Hepatocyte (in vitro differentiated cells): ENCODE data around the gene DAB1. TPM values are rescaled to one million over a fixed set of nuclear protein-coding genes. Genes with fewer than 3 reads are reported as not detected.

Experiments
- DNase-seq: peaks from one replicate; pipeline ENCODE4 v3.0.0-alpha.2; 2016; ENCODE audit warnings: low spot score
- H2AFZ ChIP-seq: fragments of 200-600 bp; sonication (generic); 2 replicates; pipeline ENCODE4 v1.6.0; 2016; ENCODE audit warnings: antibody characterized with exemption, mild to moderate bottlenecking
- H3K27ac ChIP-seq: fragments of 200-600 bp; sonication (generic); 2 replicates; pipeline ENCODE4 v1.5.1; 2016; ENCODE audit warnings: mild to moderate bottlenecking
- H3K27me3 ChIP-seq: fragments of 200-600 bp; sonication (generic); 2 replicates; pipeline ENCODE4 v1.6.1; 2016
- H3K36me3 ChIP-seq: fragments of 200-600 bp; sonication (generic); replicated peaks from 2 replicates; pipeline ENCODE4 v1.5.1; 2016; ENCODE audit warnings: low read depth; ENCODE audit not compliant: insufficient read depth
- H3K4me1 ChIP-seq: fragments of 200-600 bp; sonication (generic); 2 replicates; pipeline ENCODE4 v1.5.1; 2016; ENCODE audit warnings: mild to moderate bottlenecking, moderate library complexity; ENCODE audit not compliant: insufficient read depth
- H3K4me2 ChIP-seq: fragments of 200-600 bp; sonication (generic); 2 replicates; pipeline ENCODE4 v1.6.0; 2016
- H3K4me3 ChIP-seq: fragments of 200-600 bp; sonication (generic); 2 replicates; pipeline ENCODE4 v1.5.1; 2016; ENCODE audit warnings: mild to moderate bottlenecking
- H3K79me2 ChIP-seq: fragments of 200-600 bp; sonication (generic); 2 replicates; pipeline ENCODE4 v1.6.0; 2017; ENCODE audit warnings: mild to moderate bottlenecking
- H3K9me2 ChIP-seq: fragments of 200-600 bp; sonication (generic); replicated peaks from 2 replicates; pipeline ENCODE4 v1.6.0; 2017; ENCODE audit warnings: mild to moderate bottlenecking; ENCODE audit not compliant: insufficient read depth
- H3K9me3 ChIP-seq: fragments of 200-600 bp; sonication (generic); 2 replicates; pipeline ENCODE4 v1.5.1; 2016; ENCODE audit warnings: low read depth, mild to moderate bottlenecking
- H4K20me1 ChIP-seq: fragments of 200-600 bp; sonication (generic); 2 replicates; pipeline ENCODE4 v1.6.0; 2016; ENCODE audit warnings: mild to moderate bottlenecking; ENCODE audit not compliant: insufficient read depth, poor library complexity, severe bottlenecking
- CTCF ChIP-seq: fragments of 200-600 bp; sonication (generic); IDR thresholded peaks from 2 replicates; pipeline ENCODE4 v1.5.1; 2016; ENCODE audit warnings: antibody characterized with exemption, mild to moderate bottlenecking; ENCODE audit not compliant: poor library complexity
- EZH2 ChIP-seq: fragments of 200-600 bp; sonication (generic); IDR thresholded peaks from 2 replicates; pipeline ENCODE4 v1.6.1; 2016; ENCODE audit warnings: antibody characterized with exemption, mild to moderate bottlenecking, borderline replicate concordance
- EZH2phosphoT487 ChIP-seq: fragments of 200-600 bp; sonication (generic); IDR thresholded peaks from one replicate; pipeline ENCODE4 v1.6.1; 2018; ENCODE audit warnings: antibody characterized with exemption, mild to moderate bottlenecking, low read depth, moderate library complexity; ENCODE audit not compliant: unreplicated experiment, severe bottlenecking
- WGBS: methylation state at CpG from one replicate; pipeline ENCODE4 v1.1.6; 2016; ENCODE audit warnings: low lambda C conversion rate; ENCODE audit errors: missing lambda C conversion rate; 5-methylcytosine and 5-hydroxymethylcytosine counted together
- polyA plus RNA-seq: library from polyadenylated mRNA; unstranded; fragments of >200 nt; fragmentation: Nextera tagmentation; extraction: Ambion mirVana; gene quantifications from 2 replicates; pipeline ENCODE4 v1.2.1, GENCODE V29; 2016
- total RNA-seq: library from RNA; depleted of rRNA; stranded (reverse); fragments of >200 nt; gene quantifications from 2 replicates; pipeline ENCODE4 v1.2.3, GENCODE V29; 2014

The DAB1 gene
- total and polyA plus RNA-seq, 2 experiments from 2014 or later = 19.5 to 37.6 TPM

GRCh38 chr1:56958526-56958925 lies 465.3 kb downstream of the DAB1 start:
- TF ChIP-seq EZH2phosphoT487 (no peak), CTCF (no peak), EZH2 (no peak)
- Histone ChIP-seq H2AFZ (no peak overlapping the region), H4K20me1 (no peaks in the 10 kb centered on the region), H3K79me2 (no peaks in the 10 kb centered on the region), H3K36me3 (no peaks in the 10 kb centered on the region), H3K4me3 (no peak overlapping the region), H3K4me2 (peak overlapping the region; percentile 26), H3K9me3 (no peaks in the 10 kb centered on the region), H3K27me3 (no peaks in the 10 kb centered on the region), H3K4me1 (peaks cover 24% of the 10 kb centered on the region), H3K9me2 (no peaks in the 10 kb centered on the region), H3K27ac (peak overlapping the region; percentile 48)
- WGBS = 11% methylated on average over 2 of the region's 2 CpGs
- peak; percentile 63 for DNase-seq

GRCh38 chr1:56957931-56958330 lies 465.9 kb downstream of the DAB1 start:
- Histone ChIP-seq H2AFZ (no peak overlapping the region), H3K4me1 (peaks cover 24% of the 10 kb centered on the region), H3K27me3 (no peaks in the 10 kb centered on the region), H3K4me3 (no peak overlapping the region), H3K36me3 (no peaks in the 10 kb centered on the region), H3K4me2 (peak overlapping the region; percentile 26), H3K79me2 (no peaks in the 10 kb centered on the region), H3K9me2 (no peaks in the 10 kb centered on the region), H4K20me1 (no peaks in the 10 kb centered on the region), H3K27ac (no peak overlapping the region), H3K9me3 (no peaks in the 10 kb centered on the region)
- DNase-seq = no peak
- 9% methylated on average over 3 of the region's 3 CpGs for WGBS
- TF ChIP-seq CTCF (no peak), EZH2 (no peak), EZH2phosphoT487 (no peak)

- peaks cover 24% of the 10 kb centered on the region for H3K4me1 ChIP-seq
- no peaks in the 10 kb centered on the region for H3K9me2 ChIP-seq
- H3K4me2 ChIP-seq = no peak overlapping the region
- WGBS = 93% methylated on average over 1 of the region's 1 CpG
- no peak for DNase-seq
- H3K27ac ChIP-seq = no peak overlapping the region
- H3K36me3 ChIP-seq = no peaks in the 10 kb centered on the region
- no peaks in the 10 kb centered on the region for H3K9me3 ChIP-seq
- H2AFZ ChIP-seq = no peak overlapping the region
- no peaks in the 10 kb centered on the region for H3K79me2 ChIP-seq
- TF ChIP-seq CTCF (no peak), EZH2 (no peak), EZH2phosphoT487 (no peak)
- no peak overlapping the region for H3K4me3 ChIP-seq
- H3K27me3 ChIP-seq = no peaks in the 10 kb centered on the region
- H4K20me1 ChIP-seq = no peaks in the 10 kb centered on the region
These were observed 469.2 kb downstream of the DAB1 start for GRCh38 chr1:56954664-56955063.

GRCh38 chr1:56953386-56953785 lies 470.5 kb downstream of the DAB1 start:
- Histone ChIP-seq H3K79me2 (no peaks in the 10 kb centered on the region), H3K36me3 (no peaks in the 10 kb centered on the region), H2AFZ (no peak overlapping the region), H3K27ac (no peak overlapping the region), H3K9me3 (no peaks in the 10 kb centered on the region), H3K9me2 (no peaks in the 10 kb centered on the region), H3K27me3 (no peaks in the 10 kb centered on the region), H3K4me3 (no peak overlapping the region), H3K4me1 (peaks cover 18% of the 10 kb centered on the region), H3K4me2 (no peak overlapping the region), H4K20me1 (no peaks in the 10 kb centered on the region)
- WGBS = 52% methylated on average over 5 of the region's 5 CpGs
- no peak for DNase-seq
- no peak for TF ChIP-seq EZH2
- TF ChIP-seq CTCF = no peak
- no peak for TF ChIP-seq EZH2phosphoT487
